Upper lobe of right lung (tissue), 1 donor: ENCODE results near the gene FBLN1. TPM values are rescaled to one million over a fixed set of nuclear protein-coding genes. Genes with fewer than 3 reads are reported as not detected.
"Not testable (repeated sequence)": the region's sequence is repeated elsewhere in the genome, so short reads cannot be mapped to it uniquely, and the experiment has no call there.

Experiments used
- ATAC-seq: fragments of 200-7000 bp; cut with Tn5 transposase; one replicate; pipeline ENCODE4 v1.9.1; 2020; ENCODE audit warnings: mild to moderate bottlenecking, moderate library complexity
- DNase-seq: peaks from one replicate; pipeline ENCODE4 v3.0.0-alpha.2; 2020
- H3K27ac ChIP-seq: fragments of 200-600 bp; one replicate; pipeline ENCODE4 v1.8.0; 2022
- H3K27me3 ChIP-seq: fragments of 200-600 bp; one replicate; pipeline ENCODE4 v1.8.0; 2022; ENCODE audit warnings: mild to moderate bottlenecking
- H3K36me3 ChIP-seq: fragments of 200-600 bp; one replicate; pipeline ENCODE4 v1.8.0; 2022
- H3K4me1 ChIP-seq: fragments of 200-600 bp; one replicate; pipeline ENCODE4 v1.8.0; 2022
- H3K4me3 ChIP-seq: fragments of 200-600 bp; one replicate; pipeline ENCODE4 v1.8.0; 2022; ENCODE audit warnings: mild to moderate bottlenecking
- H3K9me3 ChIP-seq: fragments of 200-600 bp; one replicate; pipeline ENCODE4 v1.8.0; 2022
- intact Hi-C: fragments of 100-400 bp; cut with DNase I; formaldehyde crosslinking; loops from one replicate; pipeline ENCODE4 v1.11.0; 2022
- total RNA-seq: library from RNA; stranded (reverse); fragmentation: NEBNext Ultra II Directional; extraction: Animal tissue kit (Norgen Biotek cat#: 25700); gene quantifications from one replicate; pipeline ENCODE4 v1.2.1, GENCODE V29; 2021
- TF ChIP-seq, protein P1 (sequence below): fragments of 200-600 bp; IDR thresholded peaks from one replicate; pipeline ENCODE4 v1.8.0; 2022; ENCODE audit warnings: antibody characterized with exemption
- donor health status: DM: no; HTN: yes; CAD: no; lungs with severe emphysema.

The FBLN1 gene
- total RNA-seq, 1 donor from 2014 or later: 272 TPM

DNA sequence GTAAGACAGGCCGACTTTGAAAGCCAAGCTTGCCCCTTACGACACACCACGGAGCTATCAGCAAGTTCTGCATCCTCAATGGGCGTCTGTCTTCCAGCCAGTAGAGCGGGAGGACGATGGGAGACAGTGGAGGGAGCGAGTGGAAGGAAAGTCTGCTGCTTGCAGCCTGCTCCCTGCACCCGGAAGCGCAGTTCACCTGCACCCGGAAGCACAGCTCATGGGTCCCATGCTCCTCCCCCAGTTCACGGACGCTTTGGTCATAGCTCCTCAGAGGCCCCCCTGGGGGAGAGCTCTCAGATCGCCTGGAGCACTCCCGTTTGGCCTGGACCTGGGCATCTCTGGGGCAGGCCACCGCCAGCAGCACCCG, 51.3 kb downstream of the FBLN1 start:
- no peak for ATAC-seq
- peak overlapping the region; percentile 80 for H3K27ac ChIP-seq

DNA sequence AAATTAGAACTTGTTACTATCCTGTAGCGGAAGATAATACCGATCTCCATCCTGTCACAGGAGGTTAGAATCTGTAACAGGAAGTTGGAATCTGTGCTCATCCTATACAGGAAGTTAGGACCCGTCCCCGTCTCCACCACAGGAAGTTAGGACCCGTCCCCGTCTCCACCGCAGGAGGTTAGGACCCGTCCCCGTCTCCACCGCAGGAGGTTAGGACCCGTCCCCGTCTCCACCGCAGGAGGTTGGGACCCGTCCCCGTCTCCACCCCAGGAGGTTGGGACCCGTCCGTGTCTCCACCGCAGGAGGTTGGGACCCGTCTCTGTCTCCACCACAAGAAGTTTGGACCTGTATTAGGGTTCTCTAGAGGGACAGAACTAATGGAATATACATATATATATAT, 52.2 kb downstream of the FBLN1 start:
- Histone ChIP-seq H3K4me1 (peaks cover 28% of the 10 kb centered on the region), H3K27me3 (no peaks in the 10 kb centered on the region), H3K36me3 (no peaks in the 10 kb centered on the region), H3K27ac (no peak overlapping the region), H3K9me3 (no peaks in the 10 kb centered on the region), H3K4me3 (no peak overlapping the region)
- TF ChIP-seq, protein P1, sequence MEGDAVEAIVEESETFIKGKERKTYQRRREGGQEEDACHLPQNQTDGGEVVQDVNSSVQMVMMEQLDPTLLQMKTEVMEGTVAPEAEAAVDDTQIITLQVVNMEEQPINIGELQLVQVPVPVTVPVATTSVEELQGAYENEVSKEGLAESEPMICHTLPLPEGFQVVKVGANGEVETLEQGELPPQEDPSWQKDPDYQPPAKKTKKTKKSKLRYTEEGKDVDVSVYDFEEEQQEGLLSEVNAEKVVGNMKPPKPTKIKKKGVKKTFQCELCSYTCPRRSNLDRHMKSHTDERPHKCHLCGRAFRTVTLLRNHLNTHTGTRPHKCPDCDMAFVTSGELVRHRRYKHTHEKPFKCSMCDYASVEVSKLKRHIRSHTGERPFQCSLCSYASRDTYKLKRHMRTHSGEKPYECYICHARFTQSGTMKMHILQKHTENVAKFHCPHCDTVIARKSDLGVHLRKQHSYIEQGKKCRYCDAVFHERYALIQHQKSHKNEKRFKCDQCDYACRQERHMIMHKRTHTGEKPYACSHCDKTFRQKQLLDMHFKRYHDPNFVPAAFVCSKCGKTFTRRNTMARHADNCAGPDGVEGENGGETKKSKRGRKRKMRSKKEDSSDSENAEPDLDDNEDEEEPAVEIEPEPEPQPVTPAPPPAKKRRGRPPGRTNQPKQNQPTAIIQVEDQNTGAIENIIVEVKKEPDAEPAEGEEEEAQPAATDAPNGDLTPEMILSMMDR: no peak
- no peak for ATAC-seq
- DNase-seq: no peak
- intact Hi-C loops: no loop called here

More for the DNA sequence above, 51.3 kb downstream of the FBLN1 start:
- DNase-seq: no peak
- Histone ChIP-seq H3K4me3 (no peak overlapping the region), H3K36me3 (no peaks in the 10 kb centered on the region), H3K27me3 (no peaks in the 10 kb centered on the region), H3K4me1 (peaks cover 28% of the 10 kb centered on the region), H3K9me3 (no peaks in the 10 kb centered on the region)
- intact Hi-C loops: no loop called here
- TF ChIP-seq, protein P1: no peak

DNA sequence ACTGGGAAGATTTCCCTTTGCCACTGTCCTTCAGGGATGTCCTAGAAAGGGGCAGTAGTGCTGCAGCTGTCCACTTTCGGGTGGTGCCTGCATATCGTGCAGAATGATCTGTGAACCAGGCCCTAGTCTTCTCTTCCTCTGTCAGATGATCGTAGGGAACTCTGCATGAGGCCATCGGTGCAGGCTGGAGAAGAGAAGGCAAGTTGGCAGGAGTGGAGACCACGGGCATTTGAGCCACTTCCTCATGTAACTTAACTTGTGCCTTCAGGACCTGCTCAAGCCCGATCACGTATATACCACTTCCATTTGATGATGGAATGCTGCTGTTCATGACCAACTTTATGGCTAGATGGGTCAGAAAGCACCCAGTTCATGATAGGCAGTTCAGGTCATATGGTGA, 55.2 kb downstream of the FBLN1 start:
- peaks cover 13% of the 10 kb centered on the region for H3K4me1 ChIP-seq
- H3K4me3 ChIP-seq, H3K27ac ChIP-seq, H3K27me3 ChIP-seq, H3K9me3 ChIP-seq, intact Hi-C loops, DNase-seq, H3K36me3 ChIP-seq, ATAC-seq: not testable (repeated sequence)

DNA sequence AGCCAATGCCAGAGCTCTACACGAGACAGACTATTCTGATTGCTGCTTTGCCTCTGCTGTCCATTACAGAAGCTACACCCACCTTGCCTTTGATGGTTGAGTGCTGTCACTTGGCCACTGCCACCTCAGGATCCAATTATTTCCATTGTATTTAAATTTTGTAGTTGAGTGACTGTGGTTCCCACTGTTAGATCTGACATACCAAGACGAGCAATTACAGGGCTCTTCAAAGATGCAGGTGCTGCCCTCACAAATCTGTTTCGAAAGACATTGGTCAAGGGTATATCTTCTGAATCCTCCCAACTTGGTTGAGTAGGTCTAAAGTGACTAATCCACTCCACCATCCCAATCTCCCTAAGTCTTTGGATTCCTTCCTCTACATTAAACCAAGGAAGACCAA, 57.4 kb downstream of the FBLN1 start:
- H3K9me3 ChIP-seq, H3K27ac ChIP-seq, H3K27me3 ChIP-seq, ATAC-seq, DNase-seq, H3K36me3 ChIP-seq, H3K4me3 ChIP-seq, H3K4me1 ChIP-seq, intact Hi-C loops: not testable (repeated sequence)

DNA sequence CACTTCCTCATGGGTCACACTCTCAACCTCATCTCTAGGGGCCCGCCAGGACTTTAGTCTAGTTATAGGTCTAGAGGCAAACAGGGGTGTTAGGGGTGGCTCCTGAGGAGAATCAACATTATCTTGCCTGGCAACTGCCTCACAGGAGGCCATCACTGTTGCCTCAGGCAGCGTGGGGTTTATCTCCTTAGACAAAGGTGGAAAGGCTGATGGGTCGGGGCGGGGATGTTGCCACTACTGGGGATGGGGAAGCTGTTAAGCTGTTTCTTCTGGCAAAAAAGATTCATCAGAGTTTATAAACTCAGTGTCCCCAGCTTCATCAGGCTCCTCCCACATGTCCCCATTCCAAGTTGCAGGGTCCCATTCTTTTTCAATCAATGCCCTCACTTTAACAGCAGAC, 58.1 kb downstream of the FBLN1 start:
- ATAC-seq, DNase-seq, H3K9me3 ChIP-seq, H3K27me3 ChIP-seq, H3K4me3 ChIP-seq, intact Hi-C loops, H3K36me3 ChIP-seq, H3K27ac ChIP-seq, H3K4me1 ChIP-seq: not testable (repeated sequence)

DNA sequence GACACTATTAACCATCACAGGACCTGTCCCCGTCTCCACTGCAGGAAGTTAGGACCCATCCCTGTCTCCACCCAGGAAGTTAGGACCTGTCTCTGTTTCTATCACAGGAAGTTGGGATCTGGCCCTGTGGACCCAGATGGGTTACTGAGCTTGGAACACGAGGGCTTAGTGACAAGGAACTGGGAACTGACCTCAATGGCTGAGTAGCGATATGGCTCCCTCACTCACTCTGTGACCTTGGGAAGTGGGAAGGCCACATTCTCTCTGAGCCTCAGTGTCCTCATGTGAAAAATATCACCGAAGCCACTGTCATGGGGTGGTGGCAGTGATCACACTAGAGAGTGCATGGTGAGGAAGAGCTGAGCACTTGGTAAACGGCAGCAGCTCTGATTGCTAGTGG, 59.4 kb downstream of the FBLN1 start:
- Histone ChIP-seq H3K9me3 (peaks cover 7% of the 10 kb centered on the region), H3K27ac (no peak overlapping the region), H3K27me3 (peaks cover 4% of the 10 kb centered on the region), H3K36me3 (no peaks in the 10 kb centered on the region), H3K4me3 (no peak overlapping the region), H3K4me1 (no peaks in the 10 kb centered on the region)
- TF ChIP-seq, protein P1: no peak
- ATAC-seq (no peak), DNase-seq (no peak)
- intact Hi-C loops: no loop called here

DNA sequence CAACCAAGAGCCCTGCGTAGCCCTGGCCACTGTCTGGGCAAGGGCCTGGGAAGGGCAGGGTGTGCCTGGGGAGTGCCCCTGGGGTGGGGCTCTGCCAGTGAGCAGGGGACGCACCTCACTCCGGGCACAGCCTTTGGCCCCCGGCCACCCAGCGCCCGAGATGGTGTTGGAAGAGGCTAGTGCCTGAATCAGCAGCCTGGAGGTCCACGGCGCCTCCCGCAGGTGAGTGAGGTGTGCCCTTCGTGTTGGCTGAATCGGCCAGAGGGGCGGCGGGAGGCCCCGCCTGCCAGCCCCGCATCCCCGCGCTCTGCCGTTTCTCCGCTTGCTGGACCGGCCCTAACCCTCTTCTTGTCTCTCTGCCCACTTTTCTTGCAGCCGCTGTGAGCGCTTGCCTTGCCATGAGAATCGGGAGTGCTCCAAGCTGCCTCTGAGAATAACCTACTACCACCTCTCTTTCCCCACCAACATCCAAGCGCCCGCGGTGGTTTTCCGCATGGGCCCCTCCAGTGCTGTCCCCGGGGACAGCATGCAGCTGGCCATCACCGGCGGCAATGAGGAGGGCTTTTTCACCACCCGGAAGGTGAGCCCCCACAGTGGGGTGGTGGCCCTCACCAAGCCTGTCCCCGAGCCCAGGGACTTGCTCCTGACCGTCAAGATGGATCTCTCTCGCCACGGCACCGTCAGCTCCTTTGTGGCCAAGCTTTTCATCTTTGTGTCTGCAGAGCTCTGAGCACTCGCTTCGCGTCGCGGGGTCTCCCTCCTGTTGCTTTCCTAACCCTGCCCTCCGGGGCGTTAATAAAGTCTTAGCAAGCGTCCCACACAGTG, 60.1 kb downstream of the FBLN1 start:
- peaks cover 7% of the 10 kb centered on the region for H3K27me3 ChIP-seq
- peak; percentile 57 for DNase-seq
- H3K4me3 ChIP-seq: no peak overlapping the region
- intact Hi-C loops: no loop called here
- TF ChIP-seq, protein P1: no peak
- H3K9me3 ChIP-seq: peaks cover 7% of the 10 kb centered on the region
- peak; percentile 36 for ATAC-seq
- H3K36me3 ChIP-seq: no peaks in the 10 kb centered on the region
- no peaks in the 10 kb centered on the region for H3K4me1 ChIP-seq
- H3K27ac ChIP-seq: no peak overlapping the region
